GM19025 (cell line): Measurements from ENCODE around the gene TEK.
"Not testable (repeated sequence)": the region's sequence is repeated elsewhere in the genome, so short reads cannot be mapped to it uniquely, and the experiment has no call there.

Source experiments
- ATAC-seq: cut with Tn5 transposase; IDR thresholded peaks from one replicate; pipeline ENCODE4 v1.9.1; 2021; ENCODE audit warnings: mild to moderate bottlenecking, low read depth, moderate library complexity; ENCODE audit not compliant: unreplicated experiment

The TEK gene

GRCh38 chr9:27108981-27109541, at the start of gene TEK:
TEK (plus strand) TSS chr9:27109225; CDS start chr9:27109591, 366 bp downstream.
- ATAC-seq: no peak

GRCh38 chr9:27059412-27059811, 49.6 kb upstream of the TEK start:
- ATAC-seq: no peak

- no peak for ATAC-seq
Measured at GRCh38 chr9:27059907-27060306, 49.1 kb upstream of the TEK start.

GRCh38 chr9:27065288-27065687, 43.7 kb upstream of the TEK start:
- ATAC-seq: no peak

- no peak for ATAC-seq
Measured at GRCh38 chr9:27073841-27074728, 34.9 kb upstream of the TEK start.

- ATAC-seq: no peak
Measured at GRCh38 chr9:27078685-27079084, 30.3 kb upstream of the TEK start.

- no peak for ATAC-seq
Measured at GRCh38 chr9:27085456-27085855, 23.6 kb upstream of the TEK start.

- no peak for ATAC-seq
Measured at GRCh38 chr9:27086818-27087680, 22.0 kb upstream of the TEK start.

GRCh38 chr9:27088981-27089380, 20.0 kb upstream of the TEK start:
- ATAC-seq: no peak

- no peak for ATAC-seq
Measured at GRCh38 chr9:27089706-27090105, 19.3 kb upstream of the TEK start.

GRCh38 chr9:27090231-27090630, 18.8 kb upstream of the TEK start:
- ATAC-seq: no peak

GRCh38 chr9:27090711-27091110, 18.3 kb upstream of the TEK start:
- no peak for ATAC-seq

- ATAC-seq: not testable (repeated sequence)
Measured at GRCh38 chr9:27092496-27092895, 16.5 kb upstream of the TEK start.

GRCh38 chr9:27093384-27094067, 15.5 kb upstream of the TEK start:
- not testable (repeated sequence) for ATAC-seq

- no peak for ATAC-seq
Measured at GRCh38 chr9:27094640-27095298, 14.3 kb upstream of the TEK start.

- ATAC-seq: no peak
Measured at GRCh38 chr9:27107241-27107640, 1.8 kb upstream of the TEK start.

- no peak for ATAC-seq
Measured at GRCh38 chr9:27109621-27110020, 596 bp downstream of the TEK start.

- ATAC-seq: no peak
Measured at GRCh38 chr9:27110181-27110580, 1.2 kb downstream of the TEK start.

- no peak for ATAC-seq
Measured at GRCh38 chr9:27112235-27112634, 3.2 kb downstream of the TEK start.
